HG03565 (cell line): ENCODE measurements around the gene GUK1.
"Not testable (repeated sequence)": the region's sequence is repeated elsewhere in the genome, so short reads cannot be mapped to it uniquely, and the experiment has no call there.

Experiments used
- ATAC-seq: cut with Tn5 transposase; IDR thresholded peaks from one replicate; pipeline ENCODE4 v1.9.1; 2021; ENCODE audit warnings: mild to moderate bottlenecking, moderate library complexity; ENCODE audit not compliant: unreplicated experiment

Gene GUK1

GRCh38 chr1:228161362-228161761 lies 21.3 kb downstream of the GUK1 start:
- ATAC-seq = no peak

- ATAC-seq = no peak
These were observed 21.8 kb downstream of the GUK1 start for GRCh38 chr1:228161866-228162265.

GRCh38 chr1:228162286-228163006 lies 22.4 kb downstream of the GUK1 start:
- ATAC-seq = no peak

GRCh38 chr1:228163007-228163753 lies 23.1 kb downstream of the GUK1 start:
- no peak for ATAC-seq

GRCh38 chr1:228163776-228164519 lies 23.9 kb downstream of the GUK1 start:
- no peak for ATAC-seq

GRCh38 chr1:228164561-228165371 lies 24.7 kb downstream of the GUK1 start:
- no peak for ATAC-seq

GRCh38 chr1:228165372-228166169 lies 25.5 kb downstream of the GUK1 start, which contains the start of gene IBA57:
IBA57 (plus strand) TSS chr1:228165804; CDS start chr1:228165817, 13 bp downstream.
- ATAC-seq = peak; percentile 75

- peak; percentile 14 for ATAC-seq
These were observed 26.3 kb downstream of the GUK1 start for GRCh38 chr1:228166170-228166936.

GRCh38 chr1:228168563-228169270 lies 28.6 kb downstream of the GUK1 start:
- ATAC-seq = no peak

GRCh38 chr1:228169345-228169744 lies 29.3 kb downstream of the GUK1 start:
- ATAC-seq = no peak

GRCh38 chr1:228170666-228171065 lies 30.6 kb downstream of the GUK1 start:
- no peak for ATAC-seq

GRCh38 chr1:228171221-228171891 lies 31.3 kb downstream of the GUK1 start:
- no peak for ATAC-seq

GRCh38 chr1:228172591-228173527 lies 32.8 kb downstream of the GUK1 start:
- ATAC-seq = no peak

GRCh38 chr1:228173528-228174481 lies 33.7 kb downstream of the GUK1 start:
- not testable (repeated sequence) for ATAC-seq

- no peak for ATAC-seq
These were observed 34.6 kb downstream of the GUK1 start for GRCh38 chr1:228174482-228175315.
